Endothelial cell (in vitro differentiated cells): ENCODE results near the gene LRP5. TPM values are rescaled to one million over a fixed set of nuclear protein-coding genes. Genes with fewer than 3 reads are reported as not detected.

Source experiments
- DNase-seq: peaks from one replicate; pipeline ENCODE4 v3.0.0; 2021; ENCODE audit warnings: low spot score
- H3K27ac Mint-ChIP-seq: one replicate; pipeline ENCODE4 v1.8.0; 2021; ENCODE audit warnings: mixed read lengths, inconsistent platforms; ENCODE audit not compliant: unreplicated experiment
- H3K27me3 Mint-ChIP-seq: one replicate; pipeline ENCODE4 v1.8.0; 2021; ENCODE audit warnings: mild to moderate bottlenecking, moderate library complexity, mixed read lengths, inconsistent platforms; ENCODE audit not compliant: unreplicated experiment
- H3K36me3 Mint-ChIP-seq: one replicate; pipeline ENCODE4 v1.8.0; 2021; ENCODE audit warnings: mild to moderate bottlenecking, low read depth, mixed read lengths, inconsistent platforms; ENCODE audit not compliant: unreplicated experiment
- H3K4me1 Mint-ChIP-seq: one replicate; pipeline ENCODE4 v1.8.0; 2021; ENCODE audit warnings: mild to moderate bottlenecking, mixed read lengths, inconsistent platforms; ENCODE audit not compliant: unreplicated experiment
- H3K4me3 Mint-ChIP-seq: one replicate; pipeline ENCODE4 v1.8.0; 2021; ENCODE audit warnings: mild to moderate bottlenecking, mixed read lengths, inconsistent platforms; ENCODE audit not compliant: unreplicated experiment
- H3K9me3 Mint-ChIP-seq: one replicate; pipeline ENCODE4 v1.8.0; 2021; ENCODE audit warnings: mixed read lengths, inconsistent platforms; ENCODE audit not compliant: unreplicated experiment
- total RNA-seq: library from RNA; stranded (reverse); fragmentation: NEBNext Ultra II Directional; extraction: Animal tissue kit (Norgen Biotek cat#: 25700); gene quantifications from one replicate; pipeline ENCODE4 v1.2.1, GENCODE V29; 2021; ENCODE audit not compliant: unreplicated experiment
- TF ChIP-seq, protein P1 (sequence below): fragments of 200-600 bp; sonication (generic); IDR thresholded peaks from one replicate; pipeline ENCODE4 v1.5.0; 2021; ENCODE audit warnings: antibody characterized with exemption; ENCODE audit not compliant: unreplicated experiment

Gene LRP5
- total RNA-seq, 1 donor from 2014 or later, result 72.3 TPM

DNA sequence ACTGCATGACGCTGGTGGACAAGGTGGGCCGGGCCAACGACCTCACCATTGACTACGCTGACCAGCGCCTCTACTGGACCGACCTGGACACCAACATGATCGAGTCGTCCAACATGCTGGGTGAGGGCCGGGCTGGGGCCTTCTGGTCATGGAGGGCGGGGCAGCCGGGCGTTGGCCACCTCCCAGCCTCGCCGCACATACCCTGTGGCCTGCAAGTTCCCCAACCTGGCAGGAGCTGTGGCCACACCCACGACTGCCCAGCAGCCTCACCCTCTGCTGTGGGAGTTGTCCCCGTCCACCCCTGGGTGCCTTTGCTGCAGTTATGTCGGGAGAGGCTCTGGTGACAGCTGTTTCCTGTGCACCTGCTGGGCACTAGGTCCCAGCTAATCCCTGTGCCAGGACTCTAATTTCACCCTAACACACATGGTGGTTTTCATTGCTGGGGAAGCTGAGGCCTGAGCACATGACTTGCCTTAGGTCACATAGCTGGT, 99.2 kb downstream of the LRP5 start:
- TF ChIP-seq, protein P1, sequence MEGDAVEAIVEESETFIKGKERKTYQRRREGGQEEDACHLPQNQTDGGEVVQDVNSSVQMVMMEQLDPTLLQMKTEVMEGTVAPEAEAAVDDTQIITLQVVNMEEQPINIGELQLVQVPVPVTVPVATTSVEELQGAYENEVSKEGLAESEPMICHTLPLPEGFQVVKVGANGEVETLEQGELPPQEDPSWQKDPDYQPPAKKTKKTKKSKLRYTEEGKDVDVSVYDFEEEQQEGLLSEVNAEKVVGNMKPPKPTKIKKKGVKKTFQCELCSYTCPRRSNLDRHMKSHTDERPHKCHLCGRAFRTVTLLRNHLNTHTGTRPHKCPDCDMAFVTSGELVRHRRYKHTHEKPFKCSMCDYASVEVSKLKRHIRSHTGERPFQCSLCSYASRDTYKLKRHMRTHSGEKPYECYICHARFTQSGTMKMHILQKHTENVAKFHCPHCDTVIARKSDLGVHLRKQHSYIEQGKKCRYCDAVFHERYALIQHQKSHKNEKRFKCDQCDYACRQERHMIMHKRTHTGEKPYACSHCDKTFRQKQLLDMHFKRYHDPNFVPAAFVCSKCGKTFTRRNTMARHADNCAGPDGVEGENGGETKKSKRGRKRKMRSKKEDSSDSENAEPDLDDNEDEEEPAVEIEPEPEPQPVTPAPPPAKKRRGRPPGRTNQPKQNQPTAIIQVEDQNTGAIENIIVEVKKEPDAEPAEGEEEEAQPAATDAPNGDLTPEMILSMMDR, result no peak
- Mint-ChIP-seq H3K27me3 (peaks cover 6% of the 10 kb centered on the region), H3K36me3 (peaks cover 22% of the 10 kb centered on the region), H3K4me1 (peaks cover 5% of the 10 kb centered on the region), H3K9me3 (no peaks in the 10 kb centered on the region), H3K4me3 (no peak overlapping the region), H3K27ac (no peak overlapping the region)
- no peak for DNase-seq

- no peaks in the 10 kb centered on the region for H3K4me1 Mint-ChIP-seq
- H3K27me3 Mint-ChIP-seq, result peaks cover 9% of the 10 kb centered on the region
- H3K36me3 Mint-ChIP-seq, result peaks cover 23% of the 10 kb centered on the region
- H3K27ac Mint-ChIP-seq, result no peak overlapping the region
- TF ChIP-seq, protein P1, result no peak
- no peak for DNase-seq
- H3K9me3 Mint-ChIP-seq, result no peaks in the 10 kb centered on the region
- no peak overlapping the region for H3K4me3 Mint-ChIP-seq
Observed at GRCh38 chr11:68412593-68413475, 100.4 kb downstream of the LRP5 start.

DNA sequence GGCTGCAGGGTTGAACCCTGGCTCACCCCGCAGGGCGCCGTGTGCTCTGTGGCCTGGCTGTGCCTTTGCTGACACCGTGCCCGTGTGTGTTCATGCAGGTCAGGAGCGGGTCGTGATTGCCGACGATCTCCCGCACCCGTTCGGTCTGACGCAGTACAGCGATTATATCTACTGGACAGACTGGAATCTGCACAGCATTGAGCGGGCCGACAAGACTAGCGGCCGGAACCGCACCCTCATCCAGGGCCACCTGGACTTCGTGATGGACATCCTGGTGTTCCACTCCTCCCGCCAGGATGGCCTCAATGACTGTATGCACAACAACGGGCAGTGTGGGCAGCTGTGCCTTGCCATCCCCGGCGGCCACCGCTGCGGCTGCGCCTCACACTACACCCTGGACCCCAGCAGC, 101.2 kb downstream of the LRP5 start:
- DNase-seq, result no peak
- Mint-ChIP-seq H3K4me3 (no peak overlapping the region), H3K4me1 (no peaks in the 10 kb centered on the region), H3K9me3 (no peaks in the 10 kb centered on the region), H3K27ac (no peak overlapping the region), H3K36me3 (peaks cover 28% of the 10 kb centered on the region), H3K27me3 (peaks cover 13% of the 10 kb centered on the region)
- TF ChIP-seq, protein P1, result no peak

DNA sequence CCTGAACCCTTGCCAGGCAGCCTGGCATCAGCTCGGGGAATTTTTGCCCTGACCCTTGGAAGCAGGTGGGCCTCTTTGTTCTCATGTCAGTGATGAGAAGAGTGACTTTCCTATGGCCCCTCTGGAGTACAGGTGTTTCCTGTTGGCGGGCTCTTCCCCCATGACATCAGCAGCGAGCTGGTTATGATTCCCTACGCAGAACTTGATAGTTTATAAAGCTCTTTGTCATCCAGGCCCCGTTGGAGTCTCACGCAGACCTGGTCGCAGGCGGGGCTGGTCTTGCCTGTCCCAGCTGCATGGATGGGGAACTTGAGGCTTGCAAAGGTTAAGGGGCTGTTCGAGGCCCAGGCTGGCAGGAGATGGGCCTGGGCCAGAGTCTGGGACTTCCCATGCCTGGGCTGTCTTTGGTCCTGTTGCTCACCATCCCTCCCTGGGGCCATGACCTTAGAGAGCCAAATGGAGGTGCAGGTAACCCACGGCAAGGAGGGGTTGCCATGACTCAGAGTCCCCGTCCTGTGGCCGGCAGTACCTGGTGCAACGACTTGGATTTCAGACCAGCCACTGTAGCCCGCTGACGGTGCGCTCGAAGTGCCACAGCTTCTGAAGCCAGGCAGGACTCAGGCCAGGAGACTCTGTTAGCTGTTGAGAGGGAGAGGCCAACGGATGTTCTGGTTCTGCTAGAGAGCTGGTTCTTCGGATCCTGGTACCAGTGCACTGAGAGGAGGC, 102.3 kb downstream of the LRP5 start:
- Mint-ChIP-seq H3K4me1 (no peaks in the 10 kb centered on the region), H3K4me3 (no peak overlapping the region), H3K9me3 (no peaks in the 10 kb centered on the region), H3K27me3 (peaks cover 13% of the 10 kb centered on the region), H3K27ac (no peak overlapping the region), H3K36me3 (peaks cover 32% of the 10 kb centered on the region)
- TF ChIP-seq, protein P1, result no peak
- no peak for DNase-seq
